Lower lobe of right lung (tissue), 2 donors: ENCODE data around the gene SH2D3A. TPM values are rescaled to one million over a fixed set of nuclear protein-coding genes. Genes with fewer than 3 reads are reported as not detected.

Experiments used
- ATAC-seq, 2 donors: fragments of 200-7000 bp; cut with Tn5 transposase; one replicate each; pipeline ENCODE4 v1.9.1; 2020 to 2022; ENCODE audit warnings: mild to moderate bottlenecking in 2 of 2, moderate library complexity in 2 of 2
- DNase-seq: peaks from one replicate; pipeline ENCODE4 v3.0.0-alpha.2; 2020
- H3K27ac ChIP-seq: fragments of 200-600 bp; one replicate; pipeline ENCODE4 v1.8.0; 2022
- H3K27me3 ChIP-seq: fragments of 200-600 bp; one replicate; pipeline ENCODE4 v1.8.0; 2022; ENCODE audit warnings: low read depth
- H3K36me3 ChIP-seq: fragments of 200-600 bp; one replicate; pipeline ENCODE4 v1.8.0; 2022; ENCODE audit warnings: mild to moderate bottlenecking
- H3K4me1 ChIP-seq: fragments of 200-600 bp; one replicate; pipeline ENCODE4 v1.8.0; 2022
- H3K4me3 ChIP-seq: fragments of 200-600 bp; one replicate; pipeline ENCODE4 v1.8.0; 2022; ENCODE audit warnings: mild to moderate bottlenecking
- H3K9me3 ChIP-seq: fragments of 200-600 bp; one replicate; pipeline ENCODE4 v1.8.0; 2022
- CTCF ChIP-seq: fragments of 200-600 bp; IDR thresholded peaks from one replicate; pipeline ENCODE4 v1.8.0; 2022; ENCODE audit warnings: antibody characterized with exemption, mild to moderate bottlenecking
- intact Hi-C: fragments of 100-400 bp; cut with DNase I; formaldehyde crosslinking; loops from one replicate; pipeline ENCODE4 v1.11.0; 2022
- total RNA-seq: library from RNA; stranded (reverse); fragmentation: NEBNext Ultra II Directional; extraction: Animal tissue kit (Norgen Biotek cat#: 25700); gene quantifications from one replicate; pipeline ENCODE4 v1.2.1, GENCODE V29; 2021
- donor health status: DM: no; HTN: yes; CAD: no; lungs with severe emphysema.

The SH2D3A gene
- total RNA-seq, 1 donor from 2014 or later, result 21.2 TPM

DNA sequence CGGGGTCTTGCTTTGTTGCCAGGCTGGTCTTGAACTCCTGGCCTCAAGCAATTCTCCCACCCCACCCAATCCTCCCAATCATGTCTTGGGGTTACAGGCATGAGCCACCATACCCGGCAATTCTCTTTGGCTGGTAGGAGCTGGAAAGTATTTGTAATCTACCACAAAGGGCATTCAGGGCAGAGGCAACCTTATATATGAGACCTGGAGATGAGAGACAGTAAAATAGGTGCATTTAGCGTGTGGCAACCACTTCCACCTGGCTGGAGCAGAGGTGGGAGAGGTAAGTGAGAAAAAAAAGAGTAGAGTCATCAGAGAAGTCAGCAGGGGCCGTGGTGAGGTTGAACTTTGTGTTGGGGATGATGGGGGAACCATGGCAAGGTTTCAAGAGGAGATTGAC is 42.0 kb upstream of the SH2D3A start:
- Histone ChIP-seq H3K4me3 (no peak overlapping the region), H3K27ac (no peak overlapping the region), H3K9me3 (no peaks in the 10 kb centered on the region), H3K36me3 (no peaks in the 10 kb centered on the region), H3K4me1 (no peaks in the 10 kb centered on the region), H3K27me3 (no peaks in the 10 kb centered on the region)
- DNase-seq (no peak), ATAC-seq (no peak)
- no peak for TF ChIP-seq CTCF
- intact Hi-C loops, result no loop called here

GRCh38 chr19:6808494-6808893 is 41.3 kb upstream of the SH2D3A start:
- Histone ChIP-seq H3K4me1 (peaks cover 4% of the 10 kb centered on the region), H3K9me3 (no peaks in the 10 kb centered on the region), H3K27ac (no peak overlapping the region), H3K27me3 (no peaks in the 10 kb centered on the region), H3K36me3 (no peaks in the 10 kb centered on the region), H3K4me3 (no peak overlapping the region)
- ATAC-seq, result no peak
- TF ChIP-seq CTCF, result no peak
- DNase-seq, result no peak
- intact Hi-C loops, result no loop called here

DNA sequence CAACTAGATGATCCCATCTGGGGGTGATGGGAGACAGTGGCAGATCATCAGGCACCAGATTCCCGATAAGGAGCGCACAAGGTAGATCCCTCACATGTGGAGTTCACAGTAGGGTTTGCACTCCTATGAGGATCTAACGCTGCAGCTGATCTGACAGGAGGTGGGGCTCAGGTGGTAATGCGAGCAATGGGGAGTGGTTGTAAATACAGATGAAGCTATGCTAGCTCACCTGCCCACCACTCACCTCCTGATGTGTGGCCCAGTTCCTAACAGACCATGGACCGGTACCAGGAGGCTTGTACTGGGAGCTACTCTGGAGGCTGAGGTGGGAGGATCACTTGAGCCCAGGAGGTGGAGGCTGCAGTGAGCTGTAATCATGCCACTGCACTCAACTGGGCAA is 40.1 kb upstream of the SH2D3A start:
- H3K4me1 ChIP-seq, result peaks cover 16% of the 10 kb centered on the region
- intact Hi-C loops, result no loop called here
- no peak for TF ChIP-seq CTCF

GRCh38 chr19:6806488-6806887 is 39.3 kb upstream of the SH2D3A start:
- no peak for TF ChIP-seq CTCF
- no peak for DNase-seq
- Histone ChIP-seq H3K27ac (no peak overlapping the region), H3K36me3 (no peaks in the 10 kb centered on the region), H3K27me3 (no peaks in the 10 kb centered on the region), H3K4me1 (peaks cover 21% of the 10 kb centered on the region), H3K4me3 (no peak overlapping the region), H3K9me3 (no peaks in the 10 kb centered on the region)
- intact Hi-C loops, result no loop called here
- ATAC-seq, result no peak

More for the DNA sequence above, 40.1 kb upstream of the SH2D3A start:
- H3K27ac ChIP-seq, result no peak overlapping the region
- no peaks in the 10 kb centered on the region for H3K9me3 ChIP-seq
- no peaks in the 10 kb centered on the region for H3K27me3 ChIP-seq
- no peak overlapping the region for H3K4me3 ChIP-seq
- no peaks in the 10 kb centered on the region for H3K36me3 ChIP-seq
- peak; percentile 3 for DNase-seq
- ATAC-seq, result no peak

DNA sequence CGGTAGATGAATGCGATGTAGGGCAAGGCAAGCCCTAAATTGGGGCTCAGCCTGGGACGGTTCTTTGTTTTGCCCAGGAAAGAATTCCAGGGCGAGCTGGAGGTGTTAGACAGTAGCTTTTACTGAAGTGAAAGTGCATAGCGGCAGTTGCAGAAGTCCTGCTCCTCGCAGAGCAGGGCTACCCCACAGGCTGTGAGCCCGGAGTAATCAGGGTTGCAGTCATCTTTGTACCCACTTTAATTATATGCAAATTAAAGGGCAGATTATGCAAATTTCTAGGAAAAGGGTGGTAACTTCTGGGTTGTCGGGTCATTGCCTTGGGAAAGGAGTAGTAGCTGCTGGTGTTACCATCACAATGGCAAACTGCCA is 35.8 kb upstream of the SH2D3A start:
- Histone ChIP-seq H3K4me3 (peak overlapping the region; percentile 46), H3K9me3 (no peaks in the 10 kb centered on the region), H3K27me3 (no peaks in the 10 kb centered on the region), H3K4me1 (peaks cover 31% of the 10 kb centered on the region), H3K36me3 (no peaks in the 10 kb centered on the region), H3K27ac (peak overlapping the region; percentile 60)
- intact Hi-C loops, result no loop called here
- TF ChIP-seq CTCF, result no peak
- ATAC-seq, result peak; percentile 28 to 35
- DNase-seq, result no peak
